Testis (tissue), 3 donors: Measurements from ENCODE around the gene ZNF106. TPM values are rescaled to one million over a fixed set of nuclear protein-coding genes. Genes with fewer than 3 reads are reported as not detected.

ENCODE experiments used
- DNase-seq: peaks from one replicate; pipeline ENCODE4 v3.0.0-alpha.2; 2019
- H3K27ac ChIP-seq, 2 donors: fragments of 200-600 bp; sonication (generic); one replicate each; pipeline ENCODE4 v1.5.1; 2019
- H3K27me3 ChIP-seq: fragments of 200-600 bp; sonication (generic); one replicate; pipeline ENCODE4 v1.5.1; 2019
- H3K36me3 ChIP-seq: fragments of 200-600 bp; sonication (generic); one replicate; pipeline ENCODE4 v1.5.1; 2017; ENCODE audit warnings: low read depth; ENCODE audit errors: missing control alignments
- H3K4me1 ChIP-seq: fragments of 200-600 bp; sonication (generic); one replicate; pipeline ENCODE4 v1.5.1; 2019
- H3K4me3 ChIP-seq, 2 donors: fragments of 200-600 bp; sonication (generic); one replicate each; pipeline ENCODE4 v1.5.1; 2017 to 2019
- H3K9me3 ChIP-seq: fragments of 200-600 bp; sonication (generic); one replicate; pipeline ENCODE4 v1.5.1; 2017
- POLR2A ChIP-seq: fragments of 450-650 bp; IDR thresholded peaks from one replicate; pipeline ENCODE4 v1.6.1; 2017; ENCODE audit warnings: antibody characterized with exemption, mild to moderate bottlenecking, moderate library complexity
- WGBS, 2 donors: methylation state at CpG; one replicate each; pipeline ENCODE4 v1.1.5; 2018; 5-methylcytosine and 5-hydroxymethylcytosine counted together
- intact Hi-C: fragments of 100-400 bp; cut with DNase I; formaldehyde crosslinking; loops from one replicate; pipeline ENCODE4 v1.15.1; 2023; ENCODE audit warnings: low total_unique reads
- polyA plus RNA-seq: library from polyadenylated mRNA; stranded (reverse); fragments of 350-450 nt; fragmentation: Illumina TruSeq; extraction: RNeasy Lipid Tissue Mini Kit (QIAGEN cat#74804); gene quantifications from one replicate; pipeline ENCODE4 v1.2.3, GENCODE V29; 2014; ENCODE audit warnings: low read depth, low replicate concordance; ENCODE audit not compliant: insufficient read depth
- total RNA-seq, 2 donors: library from RNA; depleted of rRNA; stranded (reverse); fragments of >200 nt; gene quantifications; one replicate each; pipeline ENCODE4 v1.2.3, GENCODE V29; 2016
- TF ChIP-seq, protein P1 (sequence below), 3 experiments: fragments of 450-650 bp in 2 of 3; fragments of 200-600 bp in 1 of 3; sonication (generic) in 1 of 3; IDR thresholded peaks; one replicate each; pipeline ENCODE4 v1.5.1; 2016 to 2019; ENCODE audit warnings: antibody characterized with exemption in 3 of 3, mild to moderate bottlenecking in 2 of 3, moderate library complexity in 1 of 3

The ZNF106 gene
- total and polyA plus RNA-seq, 3 donors from 2014 or later: 51.4 to 95.4 (median 84.4) TPM

DNA sequence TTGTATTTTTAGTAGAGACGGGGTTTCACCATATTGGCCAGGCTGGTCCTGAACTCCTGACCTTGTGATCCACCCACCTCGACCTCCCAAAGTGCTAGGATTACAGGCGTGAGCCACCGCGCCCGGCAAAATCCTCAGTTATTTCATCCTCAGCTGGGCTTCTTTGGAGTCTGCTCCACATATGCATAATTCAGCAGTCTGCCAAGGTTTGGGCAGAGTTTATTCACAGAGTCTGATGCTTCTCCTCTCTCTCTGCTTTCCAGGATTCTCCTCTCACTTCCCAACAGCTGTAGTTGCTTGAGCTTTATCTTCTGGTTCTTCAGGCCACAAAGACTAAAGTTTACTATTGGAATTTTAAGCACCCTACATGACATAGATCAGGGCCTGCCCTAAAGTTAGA is 8.2 kb downstream of the ZNF106 start:
- no peak for TF ChIP-seq POLR2A
- TF ChIP-seq, protein P1, sequence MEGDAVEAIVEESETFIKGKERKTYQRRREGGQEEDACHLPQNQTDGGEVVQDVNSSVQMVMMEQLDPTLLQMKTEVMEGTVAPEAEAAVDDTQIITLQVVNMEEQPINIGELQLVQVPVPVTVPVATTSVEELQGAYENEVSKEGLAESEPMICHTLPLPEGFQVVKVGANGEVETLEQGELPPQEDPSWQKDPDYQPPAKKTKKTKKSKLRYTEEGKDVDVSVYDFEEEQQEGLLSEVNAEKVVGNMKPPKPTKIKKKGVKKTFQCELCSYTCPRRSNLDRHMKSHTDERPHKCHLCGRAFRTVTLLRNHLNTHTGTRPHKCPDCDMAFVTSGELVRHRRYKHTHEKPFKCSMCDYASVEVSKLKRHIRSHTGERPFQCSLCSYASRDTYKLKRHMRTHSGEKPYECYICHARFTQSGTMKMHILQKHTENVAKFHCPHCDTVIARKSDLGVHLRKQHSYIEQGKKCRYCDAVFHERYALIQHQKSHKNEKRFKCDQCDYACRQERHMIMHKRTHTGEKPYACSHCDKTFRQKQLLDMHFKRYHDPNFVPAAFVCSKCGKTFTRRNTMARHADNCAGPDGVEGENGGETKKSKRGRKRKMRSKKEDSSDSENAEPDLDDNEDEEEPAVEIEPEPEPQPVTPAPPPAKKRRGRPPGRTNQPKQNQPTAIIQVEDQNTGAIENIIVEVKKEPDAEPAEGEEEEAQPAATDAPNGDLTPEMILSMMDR (IDR thresholded peaks at IDR 0.05): no peak
- intact Hi-C loops: no loop called here
- 95 to 99% methylated on average over 6 of the region's 6 CpGs for WGBS, 2 donors
- Histone ChIP-seq H3K4me3 (no peak overlapping the region), H3K27ac (no peak overlapping the region), H3K27me3 (no peaks in the 10 kb centered on the region), H3K4me1 (peaks cover 6% of the 10 kb centered on the region), H3K9me3 (no peaks in the 10 kb centered on the region), H3K36me3 (no peaks in the 10 kb centered on the region)
- no peak for DNase-seq

DNA sequence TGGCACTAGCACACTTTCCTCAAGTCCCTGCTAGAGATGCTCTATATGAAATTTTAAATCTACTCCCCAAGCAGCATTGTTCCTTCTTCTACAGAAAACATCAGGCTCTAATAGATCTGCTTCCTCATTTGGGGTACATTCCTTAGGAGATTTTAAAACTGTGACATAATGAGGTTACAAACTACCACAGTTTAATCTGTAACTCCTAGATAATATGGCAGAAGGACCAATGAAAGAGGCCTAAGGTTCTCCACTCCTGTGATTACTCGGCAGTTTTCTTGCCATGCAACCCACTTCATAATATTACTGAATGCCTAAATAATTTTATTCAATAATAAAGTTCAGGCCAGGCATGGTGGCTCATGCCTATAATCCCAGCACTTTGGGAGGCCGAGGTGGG is 16.1 kb downstream of the ZNF106 start:
- WGBS, 2 donors: 60 to 70% methylated on average over 2 of the region's 2 CpGs
- DNase-seq: no peak
- Histone ChIP-seq H3K9me3 (no peaks in the 10 kb centered on the region), H3K27ac (no peak overlapping the region), H3K27me3 (no peaks in the 10 kb centered on the region), H3K4me1 (peaks cover 16% of the 10 kb centered on the region), H3K4me3 (no peak overlapping the region), H3K36me3 (no peaks in the 10 kb centered on the region)
- TF ChIP-seq, protein P1 (IDR thresholded peaks at IDR 0.05): no peak
- no peak for TF ChIP-seq POLR2A
- intact Hi-C loops: no loop called here

DNA sequence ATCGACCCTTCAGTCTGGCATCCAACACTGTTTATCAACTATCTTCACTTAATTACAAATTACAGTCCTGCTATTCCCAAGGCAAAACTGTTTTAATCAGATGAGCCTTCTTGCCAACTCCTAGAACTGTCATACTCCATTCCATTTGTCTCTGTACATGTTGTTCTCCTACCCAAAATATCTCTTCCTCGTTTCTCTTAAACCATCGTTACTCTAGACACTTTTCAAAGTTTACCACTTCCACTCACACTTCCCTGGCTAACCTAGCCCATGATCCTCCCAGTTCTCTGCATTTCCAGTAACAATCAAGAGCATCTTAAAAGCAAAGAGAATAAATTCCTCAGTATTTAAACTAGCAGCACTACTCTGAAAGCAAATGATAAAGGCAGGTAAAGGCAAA is 19.9 kb downstream of the ZNF106 start:
- Histone ChIP-seq H3K4me3 (no peak overlapping the region), H3K27me3 (no peaks in the 10 kb centered on the region), H3K27ac (peak overlapping the region in 1 of 2 donors; percentile 5), H3K4me1 (peaks cover 11% of the 10 kb centered on the region), H3K36me3 (no peaks in the 10 kb centered on the region), H3K9me3 (no peaks in the 10 kb centered on the region)
- TF ChIP-seq POLR2A: no peak
- TF ChIP-seq, protein P1 (IDR thresholded peaks at IDR 0.05): no peak
- no peak for DNase-seq
- intact Hi-C loops: no loop called here
- 31 to 32% methylated on average over 3 of the region's 3 CpGs for WGBS, 2 donors

DNA sequence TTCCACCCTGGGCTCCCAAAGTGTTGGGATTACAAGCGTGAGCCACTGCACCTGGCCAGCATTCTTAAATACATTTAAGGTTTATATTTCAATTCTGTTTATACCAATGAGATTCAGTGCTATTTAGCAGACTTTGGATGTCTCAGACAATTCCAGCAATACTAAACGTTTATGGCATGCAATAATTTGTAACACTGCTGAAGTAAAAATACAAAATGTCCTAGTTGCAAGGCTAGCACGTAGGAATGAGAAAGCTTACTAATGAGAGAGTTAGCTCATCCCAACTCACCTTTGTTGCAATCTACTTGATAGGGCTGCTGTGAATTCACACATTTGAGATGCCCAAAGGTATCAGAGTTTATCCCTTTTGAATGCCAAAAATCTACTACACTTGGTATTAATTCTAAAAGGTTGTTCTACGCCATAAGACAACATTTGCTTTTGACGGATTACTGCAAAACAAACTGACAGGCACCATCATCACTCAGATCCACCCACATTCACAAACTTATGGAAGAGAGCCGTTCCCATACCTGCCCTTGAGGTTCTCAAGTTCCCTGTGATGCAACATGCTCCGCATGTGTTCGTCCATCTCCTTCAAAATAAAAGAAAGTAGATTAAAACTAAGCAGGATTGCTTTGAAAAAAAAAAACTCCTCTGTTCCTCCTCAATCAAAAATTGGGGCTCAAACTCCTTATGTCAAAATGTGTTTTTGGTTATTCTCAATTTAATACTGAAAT is 25.3 kb downstream of the ZNF106 start:
- intact Hi-C loops: loop anchor here (5.0 kb wide), 1 partner anchor 48 kb away; no protein-coding TSS in a partner anchor
- H3K4me3 ChIP-seq: no peak overlapping the region
- H3K4me1 ChIP-seq: peaks cover 13% of the 10 kb centered on the region
- no peak for DNase-seq
- H3K27ac ChIP-seq: no peak overlapping the region
- no peaks in the 10 kb centered on the region for H3K9me3 ChIP-seq
- H3K27me3 ChIP-seq: no peaks in the 10 kb centered on the region
- no peaks in the 10 kb centered on the region for H3K36me3 ChIP-seq
- WGBS, 2 donors: 78 to 79% methylated on average over 8 of the region's 8 CpGs
- TF ChIP-seq, protein P1 (IDR thresholded peaks at IDR 0.05): no peak
- TF ChIP-seq POLR2A: no peak

DNA sequence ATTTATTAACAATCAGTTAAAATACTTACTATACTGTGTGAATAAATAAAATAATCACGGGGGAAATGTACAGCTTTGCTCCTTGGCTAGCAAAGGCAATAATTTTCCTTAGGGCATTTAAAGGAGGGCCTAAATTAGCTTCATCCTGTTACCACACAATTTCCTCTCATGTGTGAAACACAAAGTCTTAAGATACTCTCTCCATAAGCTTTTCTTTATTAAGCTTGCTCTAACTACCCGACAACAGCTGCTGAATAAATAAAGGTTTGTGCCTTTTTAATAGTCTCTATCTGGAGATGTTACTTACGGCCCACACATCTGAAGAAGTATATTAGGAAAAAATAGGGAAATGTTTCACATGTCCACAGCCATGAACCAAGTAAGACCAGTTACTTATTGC is 29.7 kb downstream of the ZNF106 start:
- Histone ChIP-seq H3K27ac (peak overlapping the region in 1 of 2 donors; percentile 3), H3K4me1 (peaks cover 30% of the 10 kb centered on the region)

More for the DNA sequence above, 29.7 kb downstream of the ZNF106 start:
- no peak for DNase-seq
- no peaks in the 10 kb centered on the region for H3K36me3 ChIP-seq
- intact Hi-C loops: no loop called here
- WGBS, 2 donors: 61 to 63% methylated on average over 3 of the region's 3 CpGs
- H3K4me3 ChIP-seq: no peak overlapping the region
- TF ChIP-seq, protein P1 (IDR thresholded peaks at IDR 0.05): no peak
- TF ChIP-seq POLR2A: no peak
- no peaks in the 10 kb centered on the region for H3K9me3 ChIP-seq
- H3K27me3 ChIP-seq: no peaks in the 10 kb centered on the region
